B cell (primary cell): ENCODE data around the gene CPED1. TPM values are rescaled to one million over a fixed set of nuclear protein-coding genes. Genes with fewer than 3 reads are reported as not detected.

ENCODE experiments used
- ATAC-seq: fragments of 200-7000 bp; cut with Tn5 transposase; one replicate; pipeline ENCODE4 v1.10.0; 2021; ENCODE audit warnings: low read depth, mild to moderate bottlenecking, moderate number of reproducible peaks, moderate library complexity
- CTCF ChIA-PET: fragments of 350-600 bp; sonication (Branson Sonifier 250); formaldehyde crosslinking; loops from one replicate; lab custom pipeline; 2021; ENCODE audit warnings: antibody characterized with exemption, inconsistent platforms; lab: Charles Lee
- POLR2A ChIA-PET: fragments of 350-600 bp; sonication (Branson Sonifier 250); formaldehyde crosslinking; loops from one replicate; lab custom pipeline; 2021; ENCODE audit warnings: antibody characterized with exemption; lab: Charles Lee
- DNase-seq: peaks from one replicate; pipeline ENCODE4 v3.0.0; 2013
- H2AFZ ChIP-seq: 2 replicates; pipeline ENCODE4 v1.6.1; 2012; ENCODE audit warnings: mild to moderate bottlenecking, low read depth, low read length; ENCODE audit not compliant: insufficient read depth, poor library complexity, severe bottlenecking
- H3K27ac ChIP-seq, 2 donors: 1 replicate in 1 of 2; 2 replicates in 1 of 2; pipeline ENCODE4 v1.5.1; 2012 to 2013; ENCODE audit warnings: low read length in 2 of 2, mild to moderate bottlenecking in 2 of 2, moderate library complexity in 1 of 2
- H3K27me3 ChIP-seq, 4 experiments: fragments of 200-600 bp in 1 of 4; sonication (generic) in 1 of 4; replicated peaks in 1 of 4; 1 replicate in 2 of 4; 2 replicates in 2 of 4; pipeline versions ENCODE4 v1.6.1 to v1.7.0; 2013 to 2016; ENCODE audit warnings: low read length in 3 of 4, mild to moderate bottlenecking in 2 of 4, mixed read lengths in 1 of 4, moderate library complexity in 1 of 4; ENCODE audit not compliant: insufficient read depth in 4 of 4, control insufficient read depth in 3 of 4; ENCODE audit errors: control extremely low read depth in 1 of 4
- H3K36me3 ChIP-seq, 2 experiments: replicated peaks in 1 of 2; 1 replicate in 1 of 2; 2 replicates in 1 of 2; pipeline versions ENCODE4 v1.6.1 to v1.7.1; 2013; ENCODE audit warnings: low read length in 1 of 2; ENCODE audit not compliant: insufficient read depth in 2 of 2, control insufficient read depth in 1 of 2; ENCODE audit errors: control extremely low read depth in 1 of 2, extremely low read depth in 1 of 2
- H3K4me1 ChIP-seq, 2 donors: fragments of 200-600 bp in 1 of 2; sonication (generic) in 1 of 2; 1 replicate in 1 of 2; 2 replicates in 1 of 2; pipeline versions ENCODE4 v1.5.1 to v1.6.1; 2013 to 2017; ENCODE audit warnings: low read length in 2 of 2; ENCODE audit not compliant: control insufficient read depth in 2 of 2, insufficient read depth in 2 of 2
- H3K4me2 ChIP-seq: replicated peaks from 2 replicates; pipeline ENCODE3; 2012; ENCODE audit warnings: mild to moderate bottlenecking, low read depth, low read length; ENCODE audit not compliant: poor library complexity, severe bottlenecking
- H3K4me3 ChIP-seq, 5 experiments: fragments of 200-600 bp in 1 of 5; sonication (generic) in 1 of 5; 1 replicate in 3 of 5; 2 replicates in 2 of 5; pipeline versions ENCODE4 v1.5.1 to v1.7.0; 2011 to 2016; ENCODE audit warnings: low read length in 4 of 5, mild to moderate bottlenecking in 4 of 5, low read depth in 2 of 5, control low read depth in 1 of 5, moderate library complexity in 1 of 5; ENCODE audit not compliant: insufficient read depth in 1 of 5; ENCODE audit errors: control extremely low read depth in 1 of 5, extremely low read depth in 1 of 5
- H3K79me2 ChIP-seq: fragments of 200-600 bp; sonication (generic); one replicate; pipeline ENCODE4 v1.6.0; 2016; ENCODE audit warnings: low read length; ENCODE audit not compliant: control insufficient read depth, insufficient read depth
- H3K9ac ChIP-seq: fragments of 200-600 bp; sonication (generic); 2 replicates; pipeline ENCODE4 v1.6.1; 2017; ENCODE audit warnings: mild to moderate bottlenecking, low read length, moderate library complexity
- H3K9me3 ChIP-seq, 3 donors: one replicate each; pipeline versions ENCODE4 v1.6.1 to v1.7.1; 2013; ENCODE audit warnings: low read length in 2 of 3; ENCODE audit not compliant: control insufficient read depth in 2 of 3, insufficient read depth in 1 of 3; ENCODE audit errors: control extremely low read depth in 1 of 3
- H4K20me1 ChIP-seq: 2 replicates; pipeline ENCODE4 v1.6.0; 2012; ENCODE audit warnings: mild to moderate bottlenecking, low read length; ENCODE audit not compliant: insufficient read depth, control insufficient read depth, poor library complexity, severe bottlenecking
- H3K27ac Mint-ChIP-seq: one replicate; pipeline ENCODE4 v1.8.0; 2021; ENCODE audit warnings: mixed read lengths
- H3K27me3 Mint-ChIP-seq: one replicate; pipeline ENCODE4 v1.8.0; 2021; ENCODE audit warnings: mixed read lengths
- H3K4me1 Mint-ChIP-seq: one replicate; pipeline ENCODE4 v1.8.0; 2021; ENCODE audit warnings: mixed read lengths
- H3K4me3 Mint-ChIP-seq: one replicate; pipeline ENCODE4 v1.8.0; 2021; ENCODE audit warnings: mixed read lengths
- H3K9me3 Mint-ChIP-seq: one replicate; pipeline ENCODE4 v1.8.0; 2022; ENCODE audit warnings: mixed read lengths; ENCODE audit not compliant: insufficient read depth
- EZH2 ChIP-seq: IDR thresholded peaks from 2 replicates; pipeline ENCODE4 v1.6.1; 2012; ENCODE audit warnings: borderline replicate concordance, low read depth, mild to moderate bottlenecking, moderate library complexity, low read length; ENCODE audit not compliant: insufficient read depth, poor library complexity, severe bottlenecking
- WGBS: methylation state at CpG from one replicate; pipeline ENCODE4 v1.1.5; 2013; ENCODE audit warnings: missing lambda C conversion rate; ENCODE audit not compliant: insufficient coverage; 5-methylcytosine and 5-hydroxymethylcytosine counted together
- intact Hi-C: fragments of 100-400 bp; cut with micrococcal nuclease; formaldehyde crosslinking; loops from one replicate; pipeline ENCODE4 v1.10.0; 2022
- polyA plus RNA-seq: library from polyadenylated mRNA; depleted of rRNA; stranded (reverse); fragments of >200 nt; gene quantifications from 2 replicates; pipeline ENCODE4 v1.2.3, GENCODE V29; 2012
- total RNA-seq, 2 donors: library from RNA; stranded (reverse); fragments of 120-200 nt in 1 of 2; gene quantifications; 1 replicate in 1 of 2; 2 replicates in 1 of 2; pipeline versions ENCODE4 v1.2.3 to v1.2.4, GENCODE V29; 2013 to 2022
- TF ChIP-seq, protein P1 (sequence below): fragments of 200-600 bp; IDR thresholded peaks from one replicate; pipeline ENCODE4 v1.8.0; 2022; ENCODE audit warnings: antibody characterized with exemption, mild to moderate bottlenecking

Gene CPED1
- total and polyA plus RNA-seq, 2 donors (not counting 1 experiment from before 2014, with no cell fraction given), result 0.44 to 3.8 TPM

DNA sequence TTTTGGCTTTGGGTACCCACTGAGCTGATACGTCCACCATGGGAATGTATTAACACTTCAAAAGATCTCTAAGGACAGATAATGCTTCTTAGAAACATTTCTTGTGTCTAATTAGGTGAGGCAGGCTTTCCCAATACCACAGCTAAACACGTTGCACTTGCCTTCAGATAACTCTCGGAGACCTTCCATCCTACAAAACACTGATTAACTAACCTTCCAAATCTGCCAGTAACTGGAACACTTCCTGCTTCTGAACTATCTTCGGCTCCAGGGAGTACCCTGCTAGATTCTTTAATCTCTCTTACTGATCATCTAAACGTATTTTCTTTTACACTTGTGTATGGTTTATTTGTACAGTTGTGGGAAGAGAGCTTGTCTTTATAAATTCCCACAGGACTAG, 339.2 kb downstream of the CPED1 start:
- peaks cover 13% of the 10 kb centered on the region for H3K27me3 Mint-ChIP-seq
- no peak overlapping the region for H3K27ac Mint-ChIP-seq
- WGBS, result 80% methylated on average over 1 of the region's 5 CpGs
- Histone ChIP-seq H4K20me1 (no peaks in the 10 kb centered on the region), H3K27me3 (peaks cover 0 to 3% (median 0%) of the 10 kb centered on the region in 4 experiments), H3K27ac (no peak overlapping the region), H3K9me3 (no peaks in the 10 kb centered on the region), H2AFZ (no peak overlapping the region), H3K4me1 (peaks cover 20 to 21% of the 10 kb centered on the region in 2 donors), H3K4me2 (no peak overlapping the region), H3K36me3 (no peaks in the 10 kb centered on the region), H3K4me3 (no peak overlapping the region), H3K79me2 (peaks cover 26% of the 10 kb centered on the region), H3K9ac (no peak overlapping the region)
- intact Hi-C loops, result loop anchor here (2.0 kb wide), 3 partner anchors 15 to 189 kb away; no protein-coding TSS in a partner anchor
- CTCF ChIA-PET, result interaction anchor here (1.0 to 1.5 kb wide), 3 partner anchors 39 to 164 kb away, joined by 4 to 5 read pairs (median 5); no protein-coding TSS in a partner anchor
- POLR2A ChIA-PET, result no interaction called here
- ATAC-seq (no peak), DNase-seq (no peak)
- H3K9me3 Mint-ChIP-seq, result no peaks in the 10 kb centered on the region
- peaks cover 48% of the 10 kb centered on the region for H3K4me1 Mint-ChIP-seq
- H3K4me3 Mint-ChIP-seq, result no peak overlapping the region
- TF ChIP-seq EZH2, result no peak
- TF ChIP-seq, protein P1, sequence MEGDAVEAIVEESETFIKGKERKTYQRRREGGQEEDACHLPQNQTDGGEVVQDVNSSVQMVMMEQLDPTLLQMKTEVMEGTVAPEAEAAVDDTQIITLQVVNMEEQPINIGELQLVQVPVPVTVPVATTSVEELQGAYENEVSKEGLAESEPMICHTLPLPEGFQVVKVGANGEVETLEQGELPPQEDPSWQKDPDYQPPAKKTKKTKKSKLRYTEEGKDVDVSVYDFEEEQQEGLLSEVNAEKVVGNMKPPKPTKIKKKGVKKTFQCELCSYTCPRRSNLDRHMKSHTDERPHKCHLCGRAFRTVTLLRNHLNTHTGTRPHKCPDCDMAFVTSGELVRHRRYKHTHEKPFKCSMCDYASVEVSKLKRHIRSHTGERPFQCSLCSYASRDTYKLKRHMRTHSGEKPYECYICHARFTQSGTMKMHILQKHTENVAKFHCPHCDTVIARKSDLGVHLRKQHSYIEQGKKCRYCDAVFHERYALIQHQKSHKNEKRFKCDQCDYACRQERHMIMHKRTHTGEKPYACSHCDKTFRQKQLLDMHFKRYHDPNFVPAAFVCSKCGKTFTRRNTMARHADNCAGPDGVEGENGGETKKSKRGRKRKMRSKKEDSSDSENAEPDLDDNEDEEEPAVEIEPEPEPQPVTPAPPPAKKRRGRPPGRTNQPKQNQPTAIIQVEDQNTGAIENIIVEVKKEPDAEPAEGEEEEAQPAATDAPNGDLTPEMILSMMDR, result no peak

DNA sequence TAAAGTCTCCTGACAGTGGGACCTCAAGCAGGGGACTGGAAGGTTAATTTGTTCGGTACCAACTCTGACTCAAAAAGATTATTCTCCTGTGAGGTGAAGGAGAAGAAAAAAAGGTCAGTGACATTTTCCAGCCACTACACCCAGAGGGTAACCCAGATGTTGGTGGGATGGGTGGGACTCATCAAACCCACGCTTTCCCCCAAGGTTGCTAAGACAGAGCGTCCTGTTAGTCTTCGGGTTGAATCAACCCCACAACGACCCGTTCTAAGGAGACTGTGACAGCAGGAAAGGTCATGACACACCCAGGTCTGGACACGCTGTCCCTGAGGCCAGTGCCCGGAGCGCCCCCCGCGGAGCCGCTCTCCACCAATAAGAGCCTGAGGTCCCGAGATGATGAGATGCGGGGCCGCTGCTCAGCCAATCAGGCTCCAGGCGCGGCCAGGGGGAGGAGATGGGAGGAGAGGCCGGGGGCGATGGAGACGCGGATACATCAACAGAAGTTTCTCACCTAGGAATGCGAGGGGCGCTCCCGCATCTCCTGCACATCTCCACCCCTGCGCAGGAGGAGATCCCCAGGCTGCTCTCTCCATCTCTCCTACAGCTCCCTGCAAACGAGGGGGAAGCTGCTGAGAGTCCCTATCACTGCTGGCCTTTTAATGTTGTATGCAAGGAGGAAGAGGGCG, 340.1 kb downstream of the CPED1 start, which contains the start of gene WNT16:
Gene WNT16 (plus strand): TSS at position 493 of the 683 bp plus-strand sequence. CDS start 293 bp downstream, outside the sequence.
- POLR2A ChIA-PET, result no interaction called here
- peaks cover 13% of the 10 kb centered on the region for H3K27me3 Mint-ChIP-seq
- CTCF ChIA-PET, result interaction anchor here (0.6 to 3.1 kb wide), 6 partner anchors 24 to 201 kb away, joined by 3 to 24 read pairs (median 4); no protein-coding TSS in a partner anchor
- peak within 1 kb of the TSS; percentile 76 for H3K9ac ChIP-seq
- no peak for TF ChIP-seq EZH2
- TF ChIP-seq, protein P1, result no peak
- H3K4me3 Mint-ChIP-seq, result peak within 1 kb of the TSS; percentile 91
- H3K9me3 ChIP-seq, result no peaks in the 10 kb centered on the region
- H3K27me3 ChIP-seq, result peaks cover 0 to 3% (median 0%) of the 10 kb centered on the region in 4 experiments
- H3K4me1 Mint-ChIP-seq, result peaks cover 46% of the 10 kb centered on the region
- H4K20me1 ChIP-seq, result no peaks in the 10 kb centered on the region
- peak within 1 kb of the TSS; percentile 86 for H2AFZ ChIP-seq
- H3K27ac ChIP-seq, result peak within 1 kb of the TSS; percentile 25 to 32
- intact Hi-C loops, result loop anchor here (2.0 kb wide), 3 partner anchors 16 to 190 kb away; no protein-coding TSS in a partner anchor
- H3K27ac Mint-ChIP-seq, result peak within 1 kb of the TSS; percentile 92
- DNase-seq, result peak; percentile 52
- peak; percentile 60 for ATAC-seq
- peak within 1 kb of the TSS; percentile 54 to 97 (median 86) for H3K4me3 ChIP-seq
- H3K9me3 Mint-ChIP-seq, result no peaks in the 10 kb centered on the region
- H3K79me2 ChIP-seq, result peaks cover 26% of the 10 kb centered on the region
- H3K4me2 ChIP-seq, result peak within 1 kb of the TSS; percentile 90
- no peaks in the 10 kb centered on the region for H3K36me3 ChIP-seq
- 33% methylated on average over 19 of the region's 27 CpGs for WGBS
- H3K4me1 ChIP-seq, result peaks cover 20 to 21% of the 10 kb centered on the region in 2 donors
